GM23338 (cell line): ENCODE data around the gene UBE2L6. TPM values are rescaled to one million over a fixed set of nuclear protein-coding genes. Genes with fewer than 3 reads are reported as not detected.

ENCODE experiments used
- ATAC-seq: fragments of 200-7000 bp; cut with Tn5 transposase; 3 replicates; pipeline ENCODE4 v1.9.1; 2020
- DNase-seq: peaks from one replicate; pipeline ENCODE4 v3.0.0-alpha.2; 2015; ENCODE audit warnings: low spot score
- H2AFZ ChIP-seq: fragments of 200-600 bp; sonication (generic); 2 replicates; pipeline ENCODE4 v1.8.0; 2016; ENCODE audit warnings: antibody characterized with exemption, mild to moderate bottlenecking, moderate library complexity
- H3F3A ChIP-seq: fragments of 200-600 bp; sonication (generic); replicated peaks from 2 replicates; pipeline ENCODE4 v1.8.0; 2017; ENCODE audit warnings: antibody characterized with exemption, mixed run types, low read depth
- H3K27ac ChIP-seq: fragments of 200-600 bp; sonication (generic); 2 replicates; pipeline ENCODE4 v1.6.1; 2016; ENCODE audit warnings: low read depth
- H3K27me3 ChIP-seq: fragments of 200-600 bp; sonication (generic); 2 replicates; pipeline ENCODE4 v1.8.0; 2016; ENCODE audit warnings: mild to moderate bottlenecking, mixed run types, moderate library complexity; ENCODE audit not compliant: insufficient read depth
- H3K36me3 ChIP-seq: fragments of 200-600 bp; sonication (generic); 2 replicates; pipeline ENCODE4 v1.8.0; 2016; ENCODE audit warnings: mild to moderate bottlenecking; ENCODE audit not compliant: insufficient read depth
- H3K4me1 ChIP-seq: fragments of 200-600 bp; sonication (generic); 2 replicates; pipeline ENCODE4 v1.8.0; 2016; ENCODE audit warnings: mild to moderate bottlenecking, moderate library complexity; ENCODE audit not compliant: insufficient read depth
- H3K4me2 ChIP-seq: fragments of 200-600 bp; sonication (generic); 2 replicates; pipeline ENCODE4 v1.7.1; 2017; ENCODE audit warnings: mixed run types
- H3K4me3 ChIP-seq: fragments of 200-600 bp; sonication (generic); 2 replicates; pipeline ENCODE4 v1.6.1; 2016; ENCODE audit warnings: mixed run types
- H3K79me2 ChIP-seq: fragments of 200-600 bp; sonication (generic); replicated peaks from 2 replicates; pipeline ENCODE4 v1.8.0; 2017; ENCODE audit warnings: mild to moderate bottlenecking; ENCODE audit not compliant: insufficient read depth
- H3K9me2 ChIP-seq: fragments of 200-600 bp; sonication (generic); 2 replicates; pipeline ENCODE4 v1.8.0; 2017; ENCODE audit not compliant: insufficient read depth
- H4K20me1 ChIP-seq: fragments of 200-600 bp; sonication (generic); replicated peaks from 2 replicates; pipeline ENCODE4 v1.8.0; 2017; ENCODE audit warnings: mild to moderate bottlenecking; ENCODE audit not compliant: insufficient read depth
- H3K27ac Mint-ChIP-seq: 2 replicates; pipeline ENCODE4 v1.8.0; 2020; ENCODE audit warnings: inconsistent platforms, mild to moderate bottlenecking, moderate library complexity, mixed read lengths
- H3K27me3 Mint-ChIP-seq: 3 replicates; pipeline ENCODE4 v1.8.0; 2022; ENCODE audit warnings: low read depth, mild to moderate bottlenecking, moderate library complexity, mixed read lengths, inconsistent platforms; ENCODE audit not compliant: insufficient read depth, poor library complexity
- H3K36me3 Mint-ChIP-seq: 3 replicates; pipeline ENCODE4 v1.8.0; 2021; ENCODE audit warnings: low read depth, mild to moderate bottlenecking, inconsistent platforms, moderate library complexity, mixed read lengths
- H3K4me1 Mint-ChIP-seq: 3 replicates; pipeline ENCODE4 v1.8.0; 2020; ENCODE audit warnings: mild to moderate bottlenecking, inconsistent platforms, mixed read lengths
- H3K4me3 Mint-ChIP-seq: 3 replicates; pipeline ENCODE4 v1.8.0; 2021; ENCODE audit warnings: moderate library complexity, mild to moderate bottlenecking, inconsistent platforms, mixed read lengths
- H3K9me3 Mint-ChIP-seq: 3 replicates; pipeline ENCODE4 v1.8.0; 2020; ENCODE audit warnings: moderate library complexity, mild to moderate bottlenecking, inconsistent platforms, mixed read lengths
- EZH2 ChIP-seq: fragments of 200-600 bp; sonication (generic); IDR thresholded peaks from one replicate; pipeline ENCODE4 v1.8.0; 2017; ENCODE audit warnings: antibody characterized with exemption, mild to moderate bottlenecking, low read depth; ENCODE audit not compliant: unreplicated experiment
- ZNF114 ChIP-seq: fragments of 250-450 bp; sonication (Bioruptor Pico); IDR thresholded peaks from 2 replicates; pipeline ENCODE4 v1.5.0; 2020; ENCODE audit warnings: mild to moderate bottlenecking, moderate library complexity
- ZNF331 ChIP-seq: fragments of 250-450 bp; sonication (Bioruptor Pico); IDR thresholded peaks from 2 replicates; pipeline ENCODE4 v1.5.0; 2020; ENCODE audit warnings: low read depth, mild to moderate bottlenecking, moderate library complexity
- polyA plus RNA-seq: library from polyadenylated mRNA; unstranded; fragments of >200 nt; fragmentation: Nextera tagmentation; extraction: Ambion mirVana; gene quantifications from 2 replicates; pipeline ENCODE4 v1.2.1, GENCODE V29; 2016
- total RNA-seq: library from RNA; depleted of rRNA; stranded (reverse); fragments of >200 nt; shearing (Covaris generic); gene quantifications from 2 replicates; pipeline ENCODE4 v1.2.3, GENCODE V29; 2014
- TF ChIP-seq, protein P1 (sequence below): fragments of 250-450 bp; sonication (Bioruptor Pico); IDR thresholded peaks from 2 replicates; pipeline ENCODE4 v1.5.0; 2020; ENCODE audit warnings: mild to moderate bottlenecking, moderate library complexity

Gene UBE2L6
- total and polyA plus RNA-seq, 2 experiments from 2014 or later: 46.0 to 52.0 TPM

DNA sequence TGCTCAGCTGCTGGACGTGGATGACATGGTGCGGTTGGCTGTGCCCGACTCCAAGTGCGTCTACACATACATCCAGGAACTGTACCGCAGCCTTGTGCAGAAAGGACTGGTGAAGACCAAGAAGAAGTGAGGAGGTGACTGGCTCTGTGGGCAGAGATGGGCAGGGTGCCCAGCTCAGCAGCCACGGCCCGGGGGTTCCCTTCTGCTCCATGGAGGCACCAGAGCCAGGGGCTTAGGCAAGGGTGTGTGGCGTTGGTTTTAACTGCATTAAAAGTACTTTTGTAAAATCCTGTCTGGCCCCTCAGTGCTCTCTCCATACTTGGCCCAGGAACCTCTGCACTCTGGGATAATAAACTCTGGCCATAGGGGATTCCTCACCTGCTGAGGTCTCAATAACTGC, 17.5 kb downstream of the UBE2L6 start (continued):
- no peak for TF ChIP-seq ZNF114
- TF ChIP-seq EZH2: no peak
- TF ChIP-seq ZNF331 (CRISPR knock-in tag): no peak

DNA sequence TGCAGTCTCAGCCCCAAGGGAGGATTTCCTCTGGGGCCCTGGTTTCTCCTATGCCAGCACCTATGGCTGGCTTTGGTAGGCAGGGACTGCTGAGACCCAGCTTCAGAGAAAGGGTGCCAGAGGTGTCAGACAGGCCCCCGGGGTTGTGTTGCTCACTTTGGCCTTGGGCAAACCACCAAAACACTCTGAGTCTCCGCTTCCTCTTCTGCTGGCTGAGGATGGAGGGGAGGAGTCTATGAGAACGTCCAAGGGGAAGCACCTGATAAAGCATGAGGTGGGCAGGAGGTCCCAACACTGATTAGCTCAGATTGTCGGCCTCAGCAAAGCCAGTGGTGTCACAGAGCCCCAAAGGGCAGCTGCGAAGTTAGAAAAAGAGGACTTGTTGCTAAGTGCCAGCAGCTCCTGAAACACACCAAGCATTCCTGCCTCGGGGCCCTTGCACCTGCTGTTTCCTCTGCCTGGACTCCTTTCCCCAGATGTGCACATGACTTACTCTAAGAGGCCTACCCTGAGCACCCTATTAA, 19.6 kb downstream of the UBE2L6 start:
- Mint-ChIP-seq H3K4me3 (no peak overlapping the region), H3K27ac (no peak overlapping the region), H3K9me3 (no peaks in the 10 kb centered on the region; the same call in 1 of the 3 replicates), H3K36me3 (peaks cover 36% of the 10 kb centered on the region), H3K27me3 (peaks cover 13% of the 10 kb centered on the region), H3K4me1 (peaks cover 13% of the 10 kb centered on the region)
- TF ChIP-seq, protein P1, sequence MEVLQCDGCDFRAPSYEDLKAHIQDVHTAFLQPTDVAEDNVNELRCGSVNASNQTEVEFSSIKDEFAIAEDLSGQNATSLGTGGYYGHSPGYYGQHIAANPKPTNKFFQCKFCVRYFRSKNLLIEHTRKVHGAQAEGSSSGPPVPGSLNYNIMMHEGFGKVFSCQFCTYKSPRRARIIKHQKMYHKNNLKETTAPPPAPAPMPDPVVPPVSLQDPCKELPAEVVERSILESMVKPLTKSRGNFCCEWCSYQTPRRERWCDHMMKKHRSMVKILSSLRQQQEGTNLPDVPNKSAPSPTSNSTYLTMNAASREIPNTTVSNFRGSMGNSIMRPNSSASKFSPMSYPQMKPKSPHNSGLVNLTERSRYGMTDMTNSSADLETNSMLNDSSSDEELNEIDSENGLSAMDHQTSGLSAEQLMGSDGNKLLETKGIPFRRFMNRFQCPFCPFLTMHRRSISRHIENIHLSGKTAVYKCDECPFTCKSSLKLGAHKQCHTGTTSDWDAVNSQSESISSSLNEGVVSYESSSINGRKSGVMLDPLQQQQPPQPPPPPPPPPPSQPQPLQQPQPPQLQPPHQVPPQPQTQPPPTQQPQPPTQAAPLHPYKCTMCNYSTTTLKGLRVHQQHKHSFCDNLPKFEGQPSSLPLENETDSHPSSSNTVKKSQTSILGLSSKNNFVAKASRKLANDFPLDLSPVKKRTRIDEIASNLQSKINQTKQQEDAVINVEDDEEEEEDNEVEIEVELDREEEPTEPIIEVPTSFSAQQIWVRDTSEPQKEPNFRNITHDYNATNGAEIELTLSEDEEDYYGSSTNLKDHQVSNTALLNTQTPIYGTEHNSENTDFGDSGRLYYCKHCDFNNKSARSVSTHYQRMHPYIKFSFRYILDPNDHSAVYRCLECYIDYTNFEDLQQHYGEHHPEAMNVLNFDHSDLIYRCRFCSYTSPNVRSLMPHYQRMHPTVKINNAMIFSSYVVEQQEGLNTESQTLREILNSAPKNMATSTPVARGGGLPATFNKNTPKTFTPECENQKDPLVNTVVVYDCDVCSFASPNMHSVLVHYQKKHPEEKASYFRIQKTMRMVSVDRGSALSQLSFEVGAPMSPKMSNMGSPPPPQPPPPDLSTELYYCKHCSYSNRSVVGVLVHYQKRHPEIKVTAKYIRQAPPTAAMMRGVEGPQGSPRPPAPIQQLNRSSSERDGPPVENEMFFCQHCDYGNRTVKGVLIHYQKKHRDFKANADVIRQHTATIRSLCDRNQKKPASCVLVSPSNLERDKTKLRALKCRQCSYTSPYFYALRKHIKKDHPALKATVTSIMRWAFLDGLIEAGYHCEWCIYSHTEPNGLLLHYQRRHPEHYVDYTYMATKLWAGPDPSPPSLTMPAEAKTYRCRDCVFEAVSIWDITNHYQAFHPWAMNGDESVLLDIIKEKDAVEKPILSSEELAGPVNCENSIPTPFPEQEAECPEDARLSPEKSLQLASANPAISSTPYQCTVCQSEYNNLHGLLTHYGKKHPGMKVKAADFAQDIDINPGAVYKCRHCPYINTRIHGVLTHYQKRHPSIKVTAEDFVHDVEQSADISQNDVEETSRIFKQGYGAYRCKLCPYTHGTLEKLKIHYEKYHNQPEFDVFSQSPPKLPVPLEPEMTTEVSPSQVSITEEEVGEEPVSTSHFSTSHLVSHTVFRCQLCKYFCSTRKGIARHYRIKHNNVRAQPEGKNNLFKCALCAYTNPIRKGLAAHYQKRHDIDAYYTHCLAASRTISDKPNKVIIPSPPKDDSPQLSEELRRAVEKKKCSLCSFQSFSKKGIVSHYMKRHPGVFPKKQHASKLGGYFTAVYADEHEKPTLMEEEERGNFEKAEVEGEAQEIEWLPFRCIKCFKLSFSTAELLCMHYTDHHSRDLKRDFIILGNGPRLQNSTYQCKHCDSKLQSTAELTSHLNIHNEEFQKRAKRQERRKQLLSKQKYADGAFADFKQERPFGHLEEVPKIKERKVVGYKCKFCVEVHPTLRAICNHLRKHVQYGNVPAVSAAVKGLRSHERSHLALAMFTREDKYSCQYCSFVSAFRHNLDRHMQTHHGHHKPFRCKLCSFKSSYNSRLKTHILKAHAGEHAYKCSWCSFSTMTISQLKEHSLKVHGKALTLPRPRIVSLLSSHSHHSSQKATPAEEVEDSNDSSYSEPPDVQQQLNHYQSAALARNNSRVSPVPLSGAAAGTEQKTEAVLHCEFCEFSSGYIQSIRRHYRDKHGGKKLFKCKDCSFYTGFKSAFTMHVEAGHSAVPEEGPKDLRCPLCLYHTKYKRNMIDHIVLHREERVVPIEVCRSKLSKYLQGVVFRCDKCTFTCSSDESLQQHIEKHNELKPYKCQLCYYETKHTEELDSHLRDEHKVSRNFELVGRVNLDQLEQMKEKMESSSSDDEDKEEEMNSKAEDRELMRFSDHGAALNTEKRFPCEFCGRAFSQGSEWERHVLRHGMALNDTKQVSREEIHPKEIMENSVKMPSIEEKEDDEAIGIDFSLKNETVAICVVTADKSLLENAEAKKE (CRISPR knock-in tag): no peak
- H3K4me2 ChIP-seq: no peak overlapping the region
- no peaks in the 10 kb centered on the region for H3K9me2 ChIP-seq
- H3F3A ChIP-seq: no peaks in the 10 kb centered on the region
- H3K4me3 ChIP-seq: no peak overlapping the region
- no peaks in the 10 kb centered on the region for H3K79me2 ChIP-seq
- H3K27ac ChIP-seq: no peak overlapping the region
- H3K36me3 ChIP-seq: no peaks in the 10 kb centered on the region
- no peaks in the 10 kb centered on the region for H3K27me3 ChIP-seq
- DNase-seq: no peak
- ATAC-seq: no peak
- H2AFZ ChIP-seq: no peak overlapping the region
- H4K20me1 ChIP-seq: no peaks in the 10 kb centered on the region
- H3K4me1 ChIP-seq: peaks cover 11% of the 10 kb centered on the region; the same call in 1 of the 2 replicates
